ENCODE measurements around the gene GJB3. TPM values are rescaled to one million over a fixed set of nuclear protein-coding genes. Genes with fewer than 3 reads are reported as not detected.

The GJB3 gene
- total and polyA plus RNA-seq, 10 of the 15 experiments (the other 5 are each of a cell fraction or from before 2014, with no cell fraction given): not detected

DNA sequence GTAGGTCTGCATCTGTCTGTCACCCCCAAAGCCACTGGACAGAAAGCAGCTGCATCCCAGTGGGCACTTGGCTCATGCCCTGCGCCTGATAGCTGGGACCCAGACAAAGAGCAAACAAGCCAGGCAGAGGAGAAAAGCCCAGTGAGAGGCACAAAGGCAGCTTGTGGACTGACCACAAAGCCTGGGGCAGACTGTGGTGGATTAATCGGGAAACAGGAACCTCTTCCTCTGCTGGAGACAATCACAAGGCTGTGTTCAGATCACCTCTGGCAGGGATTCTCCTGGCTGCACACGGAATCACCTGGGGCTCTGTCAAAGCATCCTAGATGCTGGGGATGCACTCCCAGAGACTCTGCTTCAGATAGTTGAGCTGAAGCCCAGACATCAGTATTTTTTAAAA lies 41.4 kb upstream of the GJB3 start (continued):
- no peak for TF ChIP-seq KLF5 (IDR thresholded peaks at IDR 0.05; ENCODE audit: partially characterized antibody)

- DNase-seq (ENCODE audit: low read depth, low spot score) (no peak), FAIRE-seq (no peak), ATAC-seq (no peak)
- Histone ChIP-seq H3K4me3 (no peak overlapping the region), H3K9me3 (replicated peaks; ENCODE audit: control insufficient read depth, insufficient read depth, low read length) (no peaks in the 10 kb centered on the region), H3K9ac (ENCODE audit: control insufficient read depth, insufficient read depth, low read length) (no peak overlapping the region), H2AFZ (ENCODE audit: control insufficient read depth, low read depth, low read length) (no peak overlapping the region), H3K27ac (ENCODE audit: control insufficient read depth, insufficient read depth) (no peak overlapping the region), H3K4me2 (ENCODE audit: control insufficient read depth, insufficient read depth) (no peak overlapping the region), H3K79me2 (ENCODE audit: control insufficient read depth, insufficient read depth, low read length) (no peaks in the 10 kb centered on the region), H3K4me1 (ENCODE audit: control insufficient read depth, insufficient read depth, low read length) (no peaks in the 10 kb centered on the region), H4K20me1 (ENCODE audit: control insufficient read depth, insufficient read depth) (no peaks in the 10 kb centered on the region), H3K36me3 (ENCODE audit: control insufficient read depth in 2 of 2, insufficient read depth in 2 of 2, low read length in 1 of 2) (no peaks in the 10 kb centered on the region), H3K27me3 (replicated peaks in 1 of 2; ENCODE audit: control insufficient read depth in 2 of 2, insufficient read depth in 2 of 2, low read length in 1 of 2) (peaks cover 0 to 2% of the 10 kb centered on the region in 2 experiments; a peak in 3 of 4 replicates)
- SMC1A ChIA-PET (ENCODE audit: uncharacterized antibody, unreplicated experiment): no interaction called here
- POLR2A ChIA-PET: no interaction called here
- intact Hi-C loops (cut with micrococcal nuclease; ENCODE audit: unreplicated experiment): loop anchor here (5.0 kb wide), 1 partner anchor 278 kb away; no protein-coding TSS in a partner anchor
- BruUV-seq (replicated peaks): no TSS peak
- WGBS (ENCODE audit: insufficient coverage, insufficient replicate concordance, low lambda C conversion rate, missing lambda C conversion rate): 19% methylated on average over 18 of the region's 18 CpGs
- CTCF ChIA-PET: interaction anchor here (1.6 kb wide), 1 partner anchor 57 kb away, joined by 3 read pairs; no protein-coding TSS in a partner anchor
- TF ChIP-seq POLR2A (IDR thresholded peaks at IDR 0.05; ENCODE audit: low read depth, low read length) (no peak), RCOR1 (conservative IDR thresholded peaks at IDR 0.05; ENCODE audit: low read depth, low read length) (no peak), RBBP5 (conservative IDR thresholded peaks at IDR 0.05) (no peak), HDAC2 (IDR thresholded peaks at IDR 0.05) (no peak), HDGF (IDR thresholded peaks at IDR 0.05) (no peak), STAT1 (conservative IDR thresholded peaks at IDR 0.05) (no peak), CHD1 (IDR thresholded peaks at IDR 0.05; ENCODE audit: low read depth, low read length) (no peak), POLR2AphosphoS5 (IDR thresholded peaks at IDR 0.05; ENCODE audit: low read length) (no peak), KAT2A (conservative IDR thresholded peaks at IDR 0.05; ENCODE audit: control insufficient read depth, low read depth, low read length) (no peak), E2F4 (IDR thresholded peaks at IDR 0.05; ENCODE audit: low read depth, low read length) (no peak), FOS (IDR thresholded peaks at IDR 0.05; ENCODE audit: borderline replicate concordance, extremely low read depth, insufficient read length) (no peak), TAF1 (IDR thresholded peaks at IDR 0.05; ENCODE audit: borderline replicate concordance, low read depth, low read length) (no peak), GABPA (IDR thresholded peaks at IDR 0.05; ENCODE audit: low read depth) (no peak)
- TF ChIP-seq, protein P1, sequence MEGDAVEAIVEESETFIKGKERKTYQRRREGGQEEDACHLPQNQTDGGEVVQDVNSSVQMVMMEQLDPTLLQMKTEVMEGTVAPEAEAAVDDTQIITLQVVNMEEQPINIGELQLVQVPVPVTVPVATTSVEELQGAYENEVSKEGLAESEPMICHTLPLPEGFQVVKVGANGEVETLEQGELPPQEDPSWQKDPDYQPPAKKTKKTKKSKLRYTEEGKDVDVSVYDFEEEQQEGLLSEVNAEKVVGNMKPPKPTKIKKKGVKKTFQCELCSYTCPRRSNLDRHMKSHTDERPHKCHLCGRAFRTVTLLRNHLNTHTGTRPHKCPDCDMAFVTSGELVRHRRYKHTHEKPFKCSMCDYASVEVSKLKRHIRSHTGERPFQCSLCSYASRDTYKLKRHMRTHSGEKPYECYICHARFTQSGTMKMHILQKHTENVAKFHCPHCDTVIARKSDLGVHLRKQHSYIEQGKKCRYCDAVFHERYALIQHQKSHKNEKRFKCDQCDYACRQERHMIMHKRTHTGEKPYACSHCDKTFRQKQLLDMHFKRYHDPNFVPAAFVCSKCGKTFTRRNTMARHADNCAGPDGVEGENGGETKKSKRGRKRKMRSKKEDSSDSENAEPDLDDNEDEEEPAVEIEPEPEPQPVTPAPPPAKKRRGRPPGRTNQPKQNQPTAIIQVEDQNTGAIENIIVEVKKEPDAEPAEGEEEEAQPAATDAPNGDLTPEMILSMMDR (IDR thresholded peaks at IDR 0.05 in 2 of 3, conservative IDR thresholded peaks at IDR 0.05 in 1 of 3; ENCODE audit: control insufficient read depth in 2 of 3, extremely low read depth in 1 of 3, insufficient read depth in 1 of 3, low read depth in 3 of 3, low read length in 3 of 3): no peak
- in situ Hi-C loops (cut with MboI): loop anchor here (10.0 kb wide), 1 partner anchor 1106 kb away; no protein-coding TSS in a partner anchor
- RAD21 ChIA-PET (ENCODE audit: unreplicated experiment): no interaction called here
Observed at GRCh38 chr1:34740161-34740868, 40.7 kb upstream of the GJB3 start.
